HepG2 (cell line): ENCODE results near the gene CRAMP1. TPM values are rescaled to one million over a fixed set of nuclear protein-coding genes. Genes with fewer than 3 reads are reported as not detected.
A peak's percentile ranks its signal among the peaks of the same experiment; 100 is the strongest.

Source experiments
- ATAC-seq: fragments of 200-7000 bp; cut with Tn5 transposase; 3 replicates; pipeline ENCODE4 v1.9.1; 2020; ENCODE audit warnings: mild to moderate bottlenecking, moderate library complexity
- BruUV-seq: library from RNA; stranded (reverse); fragments of 400-500 nt; replicated peaks from 2 replicates; lab custom pipeline; 2021; lab: Mats Ljungman, UMichigan
- CTCF ChIA-PET: fragments of 300-600 bp; formaldehyde crosslinking; extraction: SDS; loops from one replicate; lab custom pipeline; 2021; ENCODE audit warnings: low total read pairs, inconsistent platforms, low intra/inter-chr PET ratio; lab: Yijun Ruan, JAX
- POLR2A ChIA-PET: fragments of 350-600 bp; sonication (Branson Sonifier 250); formaldehyde crosslinking; loops from one replicate; lab custom pipeline; 2020; ENCODE audit warnings: antibody characterized with exemption, inconsistent platforms; lab: Yijun Ruan, JAX
- DNase-seq: peaks from one replicate; pipeline ENCODE4 v3.0.0-alpha.2; 2015; ENCODE audit warnings: low spot score
- FAIRE-seq: peaks from 3 replicates; lab custom pipeline; 2011; peaks lifted over from hg19 to GRCh38; lab: Jason Lieb, UNC
- H2AFZ ChIP-seq: one replicate; pipeline ENCODE4 v1.6.1; 2011; ENCODE audit warnings: low read length, inconsistent platforms
- H3K27ac ChIP-seq: fragments of 300-600 bp; 3 replicates; pipeline ENCODE4 v1.8.0; 2011; ENCODE audit warnings: mixed run types, mild to moderate bottlenecking, mixed read lengths, low read length, inconsistent platforms; ENCODE audit not compliant: insufficient read depth; ENCODE audit errors: extremely low read length
- H3K27me3 ChIP-seq, 2 experiments: fragments of 200-600 bp in 1 of 2; 2 replicates in 1 of 2; 3 replicates in 1 of 2; pipeline versions ENCODE4 v1.6.0 to v1.8.0; 2011; ENCODE audit warnings: low read length in 2 of 2, mild to moderate bottlenecking in 2 of 2, moderate library complexity in 2 of 2, inconsistent platforms in 1 of 2; ENCODE audit not compliant: insufficient read depth in 2 of 2, control insufficient read depth in 1 of 2
- H3K36me3 ChIP-seq, 2 experiments: fragments of 200-600 bp in 1 of 2; replicated peaks in 1 of 2; 2 replicates in 1 of 2; 3 replicates in 1 of 2; pipeline versions ENCODE4 v1.5.1 to v1.8.0; 2011; ENCODE audit warnings: low read length in 2 of 2, inconsistent platforms in 1 of 2; ENCODE audit not compliant: insufficient read depth in 2 of 2, control insufficient read depth in 1 of 2
- H3K4me1 ChIP-seq: 2 replicates; pipeline ENCODE4 v1.5.1; 2012; ENCODE audit warnings: low read length, inconsistent platforms; ENCODE audit not compliant: insufficient read depth
- H3K4me2 ChIP-seq: 2 replicates; pipeline ENCODE4 v1.6.0; 2011; ENCODE audit warnings: low read depth, low read length, inconsistent platforms
- H3K4me3 ChIP-seq, 3 experiments: fragments of 200-600 bp in 1 of 3; sonication (generic), shearing (Covaris generic) in 1 of 3; replicated peaks in 1 of 3; 2 replicates each; pipeline ENCODE4 v1.5.1; 2011 to 2016; ENCODE audit warnings: low read length in 3 of 3, inconsistent platforms in 2 of 3, low read depth in 2 of 3, mild to moderate bottlenecking in 2 of 3, control low read depth in 1 of 3, mixed read lengths in 1 of 3; ENCODE audit not compliant: insufficient read depth in 1 of 3
- H3K79me2 ChIP-seq: one replicate; pipeline ENCODE4 v1.6.1; 2011; ENCODE audit warnings: low read length, inconsistent platforms; ENCODE audit not compliant: insufficient read depth
- H3K9ac ChIP-seq: 2 replicates; pipeline ENCODE4 v1.6.0; 2011; ENCODE audit warnings: mild to moderate bottlenecking, low read depth, low read length, inconsistent platforms; ENCODE audit not compliant: insufficient read depth
- H3K9me3 ChIP-seq: 2 replicates; pipeline ENCODE4 v1.5.1; 2012; ENCODE audit warnings: mild to moderate bottlenecking, low read length
- H4K20me1 ChIP-seq: 2 replicates; pipeline ENCODE4 v1.6.0; 2011; ENCODE audit warnings: inconsistent platforms, mild to moderate bottlenecking, low read length, moderate library complexity; ENCODE audit not compliant: insufficient read depth
- DNMT3B ChIP-seq: conservative IDR thresholded peaks from 2 replicates; pipeline ENCODE4 v1.6.1; 2016; ENCODE audit warnings: missing biosample characterization, control low read depth
- HHEX ChIP-seq: IDR thresholded peaks from 2 replicates; pipeline ENCODE4 v1.6.1; 2016; ENCODE audit warnings: control low read depth
- MAFF ChIP-seq: IDR thresholded peaks from 2 replicates; pipeline ENCODE4 v1.6.1; 2011; ENCODE audit warnings: low read depth, low read length, improper control_type of control experiment
- MAFK ChIP-seq, 2 experiments: IDR thresholded peaks in 1 of 2; conservative IDR thresholded peaks in 1 of 2; 2 replicates each; pipeline ENCODE4 v1.6.1; 2011; ENCODE audit warnings: improper control_type of control experiment in 2 of 2, low read length in 2 of 2
- SATB2 ChIP-seq: sonication (generic); formaldehyde crosslinking; IDR thresholded peaks from 2 replicates; pipeline ENCODE4 v1.5.0; 2020; ENCODE audit warnings: missing genetic modification reagents
- SRF ChIP-seq: IDR thresholded peaks from 2 replicates; pipeline ENCODE4 v1.6.1; 2011; ENCODE audit warnings: mild to moderate bottlenecking, low read depth, low read length, moderate library complexity
- ZNF543 ChIP-seq: sonication (generic); formaldehyde crosslinking; IDR thresholded peaks from 2 replicates; pipeline ENCODE4 v1.4.0; 2020; ENCODE audit warnings: mild to moderate bottlenecking, missing genetic modification reagents
- WGBS: methylation state at CpG from one replicate; pipeline ENCODE4 v1.1.6; 2017; ENCODE audit warnings: low lambda C conversion rate; 5-methylcytosine and 5-hydroxymethylcytosine counted together
- in situ Hi-C: cut with HindIII; loops from 2 replicates; pipeline ENCODE4 v1.10.0; 2017; ENCODE audit warnings: low pct_unique_long_range_greater_than_20kb; ENCODE audit not compliant: extremely low pct_ligation_motif_present
- intact Hi-C: fragments of 100-400 bp; cut with micrococcal nuclease; formaldehyde crosslinking; loops from one replicate; pipeline ENCODE4 v1.10.0; 2022; ENCODE audit not compliant: unreplicated experiment
- polyA plus RNA-seq, 8 experiments: library from polyadenylated mRNA; depleted of rRNA in 3 of 8; stranded (reverse) in 7 of 8; unstranded in 1 of 8; fragments of >200 nt; fragmentation: Illumina TruSeq in 4 of 8; extraction: Trizol in 4 of 8; gene quantifications; 2 replicates each; pipeline versions ENCODE4 v1.2.1 to v1.2.3, GENCODE V29; 2011 to 2016; ENCODE audit warnings: low read depth in 4 of 8, missing spikeins in 1 of 8, mixed read lengths in 1 of 8; ENCODE audit not compliant: insufficient read depth in 1 of 8
- total RNA-seq, 5 experiments: library from RNA; depleted of rRNA; stranded (reverse); fragments of >200 nt; fragmentation: Illumina TruSeq; extraction: Trizol; gene quantifications; 2 replicates each; pipeline ENCODE4 v1.2.3, GENCODE V29; 2016; ENCODE audit warnings: low read depth in 1 of 5
- TF ChIP-seq, protein P1 (sequence below): sonication (generic); formaldehyde crosslinking; IDR thresholded peaks from 2 replicates; pipeline ENCODE4 v1.5.0; 2020; ENCODE audit warnings: mild to moderate bottlenecking, missing genetic modification reagents

CRAMP1 gene
- total and polyA plus RNA-seq, 2 of the 13 experiments (the other 11 are each of a cell fraction or from before 2014, with no cell fraction given), result 6.8 to 9.7 TPM

DNA sequence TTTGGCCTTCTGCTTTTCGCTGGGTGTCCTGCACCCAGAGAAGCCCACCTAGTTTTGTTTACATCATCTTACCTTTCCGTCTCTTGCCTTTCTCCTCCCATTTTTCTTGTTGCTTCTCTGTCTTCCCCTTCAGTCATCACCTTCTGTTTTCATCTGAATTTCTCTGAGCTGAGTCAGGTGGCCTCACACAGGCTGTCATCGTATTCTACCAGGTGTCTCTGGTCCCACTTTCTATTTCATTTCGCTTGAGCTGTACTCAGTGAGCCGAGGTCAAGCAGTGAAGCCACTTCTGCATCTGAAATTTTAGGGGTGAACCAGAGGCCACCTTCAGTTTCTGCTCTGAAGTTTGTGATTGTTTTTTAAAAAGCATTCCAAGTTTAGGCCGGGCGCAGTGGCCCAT lies 9.7 kb downstream of the CRAMP1 start:
- Histone ChIP-seq H3K4me2 (no peak overlapping the region), H3K27me3 (no peaks in the 10 kb centered on the region), H3K4me3 (no peak overlapping the region), H3K27ac (no peak overlapping the region), H2AFZ (no peak overlapping the region), H3K36me3 (peaks cover 19 to 70% of the 10 kb centered on the region in 2 experiments), H4K20me1 (no peaks in the 10 kb centered on the region), H3K79me2 (peaks cover 49% of the 10 kb centered on the region), H3K9me3 (no peaks in the 10 kb centered on the region), H3K9ac (no peak overlapping the region), H3K4me1 (no peaks in the 10 kb centered on the region)
- DNase-seq, result no peak
- TF ChIP-seq HHEX (CRISPR knock-in tag), result no peak
- TF ChIP-seq SRF, result no peak
- TF ChIP-seq ZNF543 (CRISPR knock-in tag), result no peak
- TF ChIP-seq, protein P1, sequence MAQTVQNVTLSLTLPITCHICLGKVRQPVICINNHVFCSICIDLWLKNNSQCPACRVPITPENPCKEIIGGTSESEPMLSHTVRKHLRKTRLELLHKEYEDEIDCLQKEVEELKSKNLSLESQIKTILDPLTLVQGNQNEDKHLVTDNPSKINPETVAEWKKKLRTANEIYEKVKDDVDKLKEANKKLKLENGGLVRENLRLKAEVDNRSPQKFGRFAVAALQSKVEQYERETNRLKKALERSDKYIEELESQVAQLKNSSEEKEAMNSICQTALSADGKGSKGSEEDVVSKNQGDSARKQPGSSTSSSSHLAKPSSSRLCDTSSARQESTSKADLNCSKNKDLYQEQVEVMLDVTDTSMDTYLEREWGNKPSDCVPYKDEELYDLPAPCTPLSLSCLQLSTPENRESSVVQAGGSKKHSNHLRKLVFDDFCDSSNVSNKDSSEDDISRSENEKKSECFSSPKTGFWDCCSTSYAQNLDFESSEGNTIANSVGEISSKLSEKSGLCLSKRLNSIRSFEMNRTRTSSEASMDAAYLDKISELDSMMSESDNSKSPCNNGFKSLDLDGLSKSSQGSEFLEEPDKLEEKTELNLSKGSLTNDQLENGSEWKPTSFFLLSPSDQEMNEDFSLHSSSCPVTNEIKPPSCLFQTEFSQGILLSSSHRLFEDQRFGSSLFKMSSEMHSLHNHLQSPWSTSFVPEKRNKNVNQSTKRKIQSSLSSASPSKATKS, result no peak
- no peak for TF ChIP-seq SATB2 (CRISPR knock-in tag)
- ChIA-PET CTCF (no interaction called here), POLR2A (no interaction called here)
- intact Hi-C loops (no loop called here), in situ Hi-C loops (no loop called here)
- no peak for FAIRE-seq
- 95% methylated on average over 7 of the region's 7 CpGs for WGBS
- ATAC-seq, result no peak
- BruUV-seq, result no TSS peak

DNA sequence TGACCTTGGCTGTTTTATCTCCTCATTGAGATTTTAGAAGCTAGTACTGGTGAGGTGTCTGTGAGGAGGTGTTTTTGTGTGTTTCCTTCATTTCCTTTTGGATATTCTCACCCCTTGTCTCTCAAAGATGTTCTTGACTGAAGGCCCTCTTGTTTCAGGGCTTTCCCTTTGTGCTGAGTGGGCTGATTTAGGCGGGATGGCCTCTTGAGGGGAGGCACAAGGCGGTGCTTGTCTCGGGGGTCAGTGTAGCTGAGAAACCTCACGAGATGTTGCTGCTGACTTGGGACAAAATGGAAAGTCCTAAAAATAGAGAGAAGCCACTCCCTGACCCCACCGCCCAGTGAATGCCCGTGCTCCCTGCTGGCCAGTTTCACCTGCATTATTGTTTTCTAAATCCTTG lies 14.2 kb downstream of the CRAMP1 start:
- TF ChIP-seq MAFF (peak; percentile 42; the same call in 1 of the 2 replicates), MAFK (conservative IDR thresholded peaks at IDR 0.05 in 1 of 2, IDR thresholded peaks at IDR 0.05 in 1 of 2; ENCODE audit: low read length in 2 of 2) (peak; percentile 58 to 65), DNMT3B (no peak)
- no peak overlapping the region for H3K27ac ChIP-seq
- no peak overlapping the region for H2AFZ ChIP-seq
- H3K9ac ChIP-seq, result no peak overlapping the region
- DNase-seq, result no peak
- peaks cover 41% of the 10 kb centered on the region for H3K79me2 ChIP-seq
- FAIRE-seq, result no peak
- no peaks in the 10 kb centered on the region for H3K9me3 ChIP-seq
- H3K36me3 ChIP-seq, result peaks cover 19 to 66% of the 10 kb centered on the region in 2 experiments
- no peaks in the 10 kb centered on the region for H3K4me1 ChIP-seq
- peaks cover 6% of the 10 kb centered on the region for H4K20me1 ChIP-seq
- BruUV-seq, result no TSS peak
- intact Hi-C loops, result no loop called here
- ChIA-PET POLR2A (no interaction called here), CTCF (no interaction called here)
- WGBS, result 100% methylated on average over 6 of the region's 6 CpGs
- no peak for ATAC-seq
- no peak overlapping the region for H3K4me2 ChIP-seq
- H3K27me3 ChIP-seq, result no peaks in the 10 kb centered on the region
- in situ Hi-C loops, result no loop called here
- H3K4me3 ChIP-seq, result no peak overlapping the region
